ENCODE results near the gene CCDC57. TPM values are rescaled to one million over a fixed set of nuclear protein-coding genes. Genes with fewer than 3 reads are reported as not detected.
A peak's percentile ranks its signal among the peaks of the same experiment; 100 is the strongest.

Gene CCDC57
- total RNA-seq, 1 experiment from 2014 or later: 36.6 TPM

DNA sequence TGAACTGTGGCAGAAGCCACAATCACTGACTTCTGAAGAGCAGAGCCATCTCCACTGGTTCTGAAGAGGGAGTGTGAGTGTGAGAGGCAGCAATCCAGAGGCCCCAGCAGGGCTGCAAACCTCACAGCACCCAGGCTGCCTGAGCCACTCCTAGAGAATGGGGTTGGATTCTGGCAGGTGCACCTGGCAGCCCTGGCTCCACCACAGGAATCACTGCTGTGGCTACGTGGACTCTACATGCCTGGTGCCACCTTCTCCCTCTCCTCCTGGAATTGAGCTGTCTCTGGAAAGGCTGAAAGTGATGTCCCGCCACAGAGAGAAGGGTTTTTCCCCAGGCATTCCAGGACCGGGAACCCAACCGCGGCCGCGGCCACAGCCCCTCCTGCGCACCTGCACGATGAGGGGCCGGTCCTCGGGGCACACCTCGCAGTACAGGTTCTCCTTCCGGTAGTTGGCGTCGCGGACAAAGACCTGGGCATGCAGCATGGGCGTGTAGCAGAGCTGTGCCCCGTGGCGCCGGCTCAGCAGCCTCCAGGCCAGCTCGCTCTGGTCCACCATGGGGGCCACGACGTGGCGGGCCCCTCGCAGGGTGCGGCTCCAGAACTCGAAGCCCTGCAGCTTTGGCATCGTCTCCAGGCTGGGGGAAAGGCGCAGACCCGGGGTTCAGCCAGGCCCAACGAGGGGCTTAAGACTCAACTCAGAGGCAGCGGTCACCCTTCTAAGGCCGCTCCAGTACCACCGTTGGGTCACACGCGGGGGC is 148.0 kb downstream of the CCDC57 start:
- ATAC-seq (peak; percentile 51), DNase-seq (peak; percentile 48)
- H3K79me2 ChIP-seq (ENCODE audit: low read length): peaks cover 29% of the 10 kb centered on the region
- TF ChIP-seq EZH2 (IDR thresholded peaks at IDR 0.05; ENCODE audit: low read length, unreplicated experiment): no peak
- TF ChIP-seq, protein P1, sequence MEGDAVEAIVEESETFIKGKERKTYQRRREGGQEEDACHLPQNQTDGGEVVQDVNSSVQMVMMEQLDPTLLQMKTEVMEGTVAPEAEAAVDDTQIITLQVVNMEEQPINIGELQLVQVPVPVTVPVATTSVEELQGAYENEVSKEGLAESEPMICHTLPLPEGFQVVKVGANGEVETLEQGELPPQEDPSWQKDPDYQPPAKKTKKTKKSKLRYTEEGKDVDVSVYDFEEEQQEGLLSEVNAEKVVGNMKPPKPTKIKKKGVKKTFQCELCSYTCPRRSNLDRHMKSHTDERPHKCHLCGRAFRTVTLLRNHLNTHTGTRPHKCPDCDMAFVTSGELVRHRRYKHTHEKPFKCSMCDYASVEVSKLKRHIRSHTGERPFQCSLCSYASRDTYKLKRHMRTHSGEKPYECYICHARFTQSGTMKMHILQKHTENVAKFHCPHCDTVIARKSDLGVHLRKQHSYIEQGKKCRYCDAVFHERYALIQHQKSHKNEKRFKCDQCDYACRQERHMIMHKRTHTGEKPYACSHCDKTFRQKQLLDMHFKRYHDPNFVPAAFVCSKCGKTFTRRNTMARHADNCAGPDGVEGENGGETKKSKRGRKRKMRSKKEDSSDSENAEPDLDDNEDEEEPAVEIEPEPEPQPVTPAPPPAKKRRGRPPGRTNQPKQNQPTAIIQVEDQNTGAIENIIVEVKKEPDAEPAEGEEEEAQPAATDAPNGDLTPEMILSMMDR (conservative IDR thresholded peaks at IDR 0.05; ENCODE audit: low read depth, low read length): no peak
- no peak for TF ChIP-seq EZH2phosphoT487 (IDR thresholded peaks at IDR 0.05; ENCODE audit: borderline replicate concordance, low read length)
- no peaks in the 10 kb centered on the region for H4K20me1 ChIP-seq (ENCODE audit: low read length)
- H3K4me3 ChIP-seq (ENCODE audit: low read length): peak overlapping the region; percentile 94
- H2AFZ ChIP-seq (ENCODE audit: low read length): no peak overlapping the region
- ChIA-PET CTCF (interaction anchor here (1.1 kb wide), 1 partner anchor 27 kb away, joined by 3 read pairs; the partner anchor contains the start of gene DCXR), POLR2A (ENCODE audit: unreplicated experiment) (interaction anchor here (0.5 to 0.7 kb wide), 3 partner anchors 13 to 138 kb away, joined by 3 to 5 read pairs (median 4); partner anchors contain the start of genes DCXR, GPS1 and RFNG)
- no peaks in the 10 kb centered on the region for H3K9me2 ChIP-seq (replicated peaks; ENCODE audit: low read length)
- H3K27me3 ChIP-seq (ENCODE audit: low read length): no peaks in the 10 kb centered on the region
- peaks cover 26% of the 10 kb centered on the region for H3K36me3 ChIP-seq (ENCODE audit: low read depth, low read length)
- H3K9ac ChIP-seq (ENCODE audit: low read length): peak overlapping the region; percentile 99
- TSS peak; percentile 55 for BruUV-seq (replicated peaks)
- H3K9me3 ChIP-seq (ENCODE audit: low read length): no peaks in the 10 kb centered on the region
- peak overlapping the region; percentile 20 for H3K27ac ChIP-seq (ENCODE audit: low read length)
- intact Hi-C loops (cut with micrococcal nuclease): no loop called here
- H3K4me1 ChIP-seq (ENCODE audit: insufficient read depth, low read length): peaks cover 17% of the 10 kb centered on the region
- H3F3A ChIP-seq (ENCODE audit: low read length, unreplicated experiment): no peaks in the 10 kb centered on the region
- peak overlapping the region; percentile 99 for H3K4me2 ChIP-seq (ENCODE audit: low read length)

DNA sequence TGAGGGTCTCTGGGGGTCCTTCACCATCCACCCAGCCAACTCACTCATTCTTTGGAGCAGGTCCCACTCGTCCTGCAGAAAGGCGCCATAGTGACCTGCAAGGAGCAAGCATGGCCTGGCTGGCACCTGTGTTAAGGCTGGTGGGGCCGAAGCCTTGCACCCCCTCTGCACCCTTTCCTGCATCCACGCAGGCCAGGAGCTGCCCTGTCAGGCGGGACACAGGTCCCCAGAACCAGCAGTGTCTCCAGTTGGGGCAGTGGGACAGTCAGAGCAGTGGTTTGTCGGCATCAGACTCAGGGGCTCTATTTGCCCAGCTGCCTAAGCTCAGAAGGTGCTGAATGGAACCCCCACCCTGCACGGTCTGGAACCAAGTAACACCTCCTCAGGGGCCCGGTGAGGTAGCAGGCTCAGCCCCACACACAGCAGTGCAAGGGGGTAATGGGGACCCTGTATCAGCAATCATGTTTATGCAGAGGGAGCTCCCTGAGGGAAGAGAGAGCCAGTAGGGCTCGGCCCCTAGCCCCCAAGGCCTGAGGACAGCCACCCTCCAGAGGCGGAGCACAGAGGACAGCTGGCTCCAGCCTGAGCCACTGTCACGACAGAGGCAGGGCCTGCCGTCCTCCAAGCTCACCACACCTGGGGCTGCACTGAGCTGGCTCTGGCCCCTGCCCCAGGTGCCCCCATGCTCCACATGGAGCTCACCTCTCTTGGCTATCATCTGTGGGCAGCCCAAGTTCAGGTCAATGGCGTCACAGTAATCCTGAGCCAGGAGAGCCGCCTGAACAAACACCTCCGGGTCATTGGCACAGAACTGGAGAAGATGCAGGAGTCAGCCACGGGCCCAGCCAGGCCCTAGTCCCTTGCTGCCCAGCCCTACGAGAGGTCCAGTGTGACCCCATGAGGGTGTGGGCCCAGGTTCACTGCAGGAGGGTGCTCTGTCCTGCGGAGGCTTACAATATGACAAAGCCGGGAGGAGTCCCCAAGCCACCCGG is 148.9 kb downstream of the CCDC57 start:
- no TSS peak for BruUV-seq (replicated peaks)
- ChIA-PET CTCF (no interaction called here), POLR2A (ENCODE audit: unreplicated experiment) (no interaction called here)
- Histone ChIP-seq H3F3A (ENCODE audit: low read length, unreplicated experiment) (no peaks in the 10 kb centered on the region), H3K4me1 (ENCODE audit: insufficient read depth, low read length) (peaks cover 17% of the 10 kb centered on the region), H3K4me2 (ENCODE audit: low read length) (peak overlapping the region; percentile 99), H3K9ac (ENCODE audit: low read length) (peak overlapping the region; percentile 99; the same call in 1 of the 2 replicates), H4K20me1 (ENCODE audit: low read length) (no peaks in the 10 kb centered on the region), H3K79me2 (ENCODE audit: low read length) (peaks cover 29% of the 10 kb centered on the region), H3K9me2 (replicated peaks; ENCODE audit: low read length) (no peaks in the 10 kb centered on the region), H3K36me3 (ENCODE audit: low read depth, low read length) (peaks cover 32% of the 10 kb centered on the region), H2AFZ (ENCODE audit: low read length) (no peak overlapping the region), H3K27me3 (ENCODE audit: low read length) (no peaks in the 10 kb centered on the region), H3K27ac (ENCODE audit: low read length) (no peak overlapping the region), H3K9me3 (ENCODE audit: low read length) (no peaks in the 10 kb centered on the region), H3K4me3 (ENCODE audit: low read length) (peak overlapping the region; percentile 94)
- intact Hi-C loops (cut with micrococcal nuclease): no loop called here
- ATAC-seq: no peak
- DNase-seq: no peak
- TF ChIP-seq, protein P1 (conservative IDR thresholded peaks at IDR 0.05; ENCODE audit: low read depth, low read length): no peak
